ENCODE measurements around the gene CDH4.
A peak's percentile ranks its signal among the peaks of the same experiment; 100 is the strongest.

CDH4 gene

DNA sequence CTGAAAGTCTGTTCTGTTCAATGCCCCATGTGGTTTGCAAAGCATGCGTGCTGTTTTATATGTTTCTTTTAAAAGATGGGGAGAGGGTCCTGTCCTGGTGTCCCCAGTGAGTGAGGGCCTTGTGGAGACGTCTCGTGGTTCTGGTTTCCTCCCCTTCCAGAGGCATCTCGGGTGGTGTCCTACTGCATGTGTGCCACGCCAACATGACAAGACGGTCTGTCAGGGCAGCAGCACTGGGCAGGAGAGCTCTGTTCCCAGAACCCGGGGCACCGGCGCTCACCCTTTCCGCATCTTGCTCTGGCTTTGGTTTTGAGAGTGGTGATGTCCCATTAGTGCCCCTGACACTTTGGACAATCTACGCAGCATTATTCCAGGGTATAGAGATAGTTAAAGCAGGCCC lies 275.6 kb downstream of the CDH4 start:
- no peak for TF ChIP-seq TAF1 (IDR thresholded peaks at IDR 0.05; ENCODE audit: borderline replicate concordance, insufficient read depth, low read length)
- TF ChIP-seq POLR2AphosphoS5 (IDR thresholded peaks at IDR 0.05; ENCODE audit: low read depth, low read length) = no peak
- TF ChIP-seq, protein P1, sequence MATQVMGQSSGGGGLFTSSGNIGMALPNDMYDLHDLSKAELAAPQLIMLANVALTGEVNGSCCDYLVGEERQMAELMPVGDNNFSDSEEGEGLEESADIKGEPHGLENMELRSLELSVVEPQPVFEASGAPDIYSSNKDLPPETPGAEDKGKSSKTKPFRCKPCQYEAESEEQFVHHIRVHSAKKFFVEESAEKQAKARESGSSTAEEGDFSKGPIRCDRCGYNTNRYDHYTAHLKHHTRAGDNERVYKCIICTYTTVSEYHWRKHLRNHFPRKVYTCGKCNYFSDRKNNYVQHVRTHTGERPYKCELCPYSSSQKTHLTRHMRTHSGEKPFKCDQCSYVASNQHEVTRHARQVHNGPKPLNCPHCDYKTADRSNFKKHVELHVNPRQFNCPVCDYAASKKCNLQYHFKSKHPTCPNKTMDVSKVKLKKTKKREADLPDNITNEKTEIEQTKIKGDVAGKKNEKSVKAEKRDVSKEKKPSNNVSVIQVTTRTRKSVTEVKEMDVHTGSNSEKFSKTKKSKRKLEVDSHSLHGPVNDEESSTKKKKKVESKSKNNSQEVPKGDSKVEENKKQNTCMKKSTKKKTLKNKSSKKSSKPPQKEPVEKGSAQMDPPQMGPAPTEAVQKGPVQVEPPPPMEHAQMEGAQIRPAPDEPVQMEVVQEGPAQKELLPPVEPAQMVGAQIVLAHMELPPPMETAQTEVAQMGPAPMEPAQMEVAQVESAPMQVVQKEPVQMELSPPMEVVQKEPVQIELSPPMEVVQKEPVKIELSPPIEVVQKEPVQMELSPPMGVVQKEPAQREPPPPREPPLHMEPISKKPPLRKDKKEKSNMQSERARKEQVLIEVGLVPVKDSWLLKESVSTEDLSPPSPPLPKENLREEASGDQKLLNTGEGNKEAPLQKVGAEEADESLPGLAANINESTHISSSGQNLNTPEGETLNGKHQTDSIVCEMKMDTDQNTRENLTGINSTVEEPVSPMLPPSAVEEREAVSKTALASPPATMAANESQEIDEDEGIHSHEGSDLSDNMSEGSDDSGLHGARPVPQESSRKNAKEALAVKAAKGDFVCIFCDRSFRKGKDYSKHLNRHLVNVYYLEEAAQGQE (IDR thresholded peaks at IDR 0.05; ENCODE audit: insufficient read depth in 1 of 2, low read depth in 2 of 2, low read length in 2 of 2) = no peak
- no peak for TF ChIP-seq SIN3A (IDR thresholded peaks at IDR 0.05; ENCODE audit: borderline replicate concordance, insufficient read depth, low read length)
- no peak for TF ChIP-seq FOXP2 (optimal IDR thresholded peaks at IDR 0.05; ENCODE audit: borderline replicate concordance, extremely low read depth, extremely low read length, insufficient read depth)

DNA sequence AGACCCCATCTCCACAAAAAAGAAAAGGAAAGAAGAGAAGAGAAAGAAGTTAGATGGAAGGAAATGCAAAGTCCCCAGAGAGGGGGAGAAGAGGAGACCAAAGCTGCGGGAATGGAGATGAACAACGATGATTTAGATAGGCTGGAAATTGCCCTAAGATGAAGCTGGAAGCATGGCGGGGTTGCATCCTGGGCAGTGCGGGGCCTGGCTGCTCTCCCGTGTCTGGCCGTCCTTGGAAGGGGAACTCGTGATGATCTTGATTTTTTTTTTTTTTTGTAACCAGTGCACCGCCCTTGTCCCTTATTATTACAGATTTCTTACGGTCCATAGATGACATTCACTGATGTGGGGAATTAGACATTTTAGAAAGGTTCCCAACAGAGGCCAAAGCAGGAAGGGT lies 276.5 kb downstream of the CDH4 start:
- TF ChIP-seq TAF1 (IDR thresholded peaks at IDR 0.05; ENCODE audit: borderline replicate concordance, insufficient read depth, low read length) = no peak
- no peak for TF ChIP-seq POLR2AphosphoS5 (IDR thresholded peaks at IDR 0.05; ENCODE audit: low read depth, low read length)
- TF ChIP-seq, protein P1 (IDR thresholded peaks at IDR 0.05; ENCODE audit: insufficient read depth in 1 of 2, low read depth in 2 of 2, low read length in 2 of 2) = no peak
- no peak for TF ChIP-seq SIN3A (IDR thresholded peaks at IDR 0.05; ENCODE audit: borderline replicate concordance, insufficient read depth, low read length)
- TF ChIP-seq FOXP2 (optimal IDR thresholded peaks at IDR 0.05; ENCODE audit: borderline replicate concordance, extremely low read depth, extremely low read length, insufficient read depth) = no peak

DNA sequence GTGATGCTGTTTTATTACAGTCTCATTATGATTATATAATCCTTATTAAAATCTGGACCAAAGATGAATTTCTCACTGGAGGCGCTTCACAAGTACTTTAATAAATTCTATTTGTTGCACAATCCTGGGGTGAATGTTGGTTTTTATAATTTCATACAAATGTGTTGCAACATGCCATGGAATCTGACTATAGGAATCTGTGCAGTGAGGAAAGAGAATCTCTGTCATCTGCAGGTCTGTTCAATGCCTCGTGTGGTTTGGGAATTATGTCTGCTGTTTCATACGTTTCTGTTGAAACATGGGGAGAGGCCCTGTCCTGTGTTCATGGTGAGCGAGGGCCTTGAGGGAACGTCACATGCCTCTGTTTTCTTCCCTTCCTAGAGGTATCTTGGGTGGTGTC lies 277.3 kb downstream of the CDH4 start:
- TF ChIP-seq POLR2AphosphoS5 (IDR thresholded peaks at IDR 0.05; ENCODE audit: low read depth, low read length) = no peak
- TF ChIP-seq SIN3A (IDR thresholded peaks at IDR 0.05; ENCODE audit: borderline replicate concordance, insufficient read depth, low read length) = no peak
- TF ChIP-seq, protein P1 (IDR thresholded peaks at IDR 0.05; ENCODE audit: insufficient read depth in 1 of 2, low read depth in 2 of 2, low read length in 2 of 2) = no peak
- TF ChIP-seq FOXP2 (optimal IDR thresholded peaks at IDR 0.05; ENCODE audit: borderline replicate concordance, extremely low read depth, extremely low read length, insufficient read depth) = no peak
- TF ChIP-seq TAF1 (IDR thresholded peaks at IDR 0.05; ENCODE audit: borderline replicate concordance, insufficient read depth, low read length) = no peak

DNA sequence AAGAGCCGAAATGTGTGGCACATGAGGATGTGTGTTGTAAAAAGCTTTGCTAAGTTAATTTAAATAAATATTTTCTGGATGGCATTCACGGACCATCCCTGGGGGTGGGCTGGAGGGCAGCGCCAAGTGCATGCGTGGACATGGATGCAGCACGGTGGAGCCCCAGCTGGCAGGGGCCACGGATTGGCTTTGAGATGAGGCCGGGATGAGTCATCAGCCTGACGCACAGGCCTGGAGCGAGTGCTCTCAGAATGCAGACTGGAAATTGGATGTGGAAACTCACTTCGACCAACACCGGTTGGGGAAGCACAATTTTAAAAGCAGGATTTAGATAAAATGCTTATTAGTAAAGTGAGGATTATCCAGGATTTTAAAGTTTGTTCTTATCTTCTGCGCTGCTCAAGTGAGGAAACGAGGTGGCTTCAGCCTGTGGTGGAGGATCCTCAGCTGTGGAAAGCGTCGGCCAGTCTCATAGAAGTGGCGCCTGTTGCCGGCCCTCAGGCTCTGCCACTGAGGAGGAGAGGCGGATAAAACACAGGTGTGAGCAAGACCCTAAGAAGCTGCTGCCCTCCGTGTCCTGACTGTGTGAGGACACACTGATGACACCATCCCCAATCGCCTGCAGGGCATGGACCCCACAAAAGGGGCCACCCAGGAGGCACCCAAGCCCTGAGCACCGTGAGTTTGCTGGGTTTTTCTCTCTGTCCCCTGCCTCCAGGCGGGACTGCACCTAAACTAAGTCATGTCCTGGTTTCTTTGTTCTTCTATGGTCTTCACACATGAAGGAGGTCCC lies 279.7 kb downstream of the CDH4 start:
- TF ChIP-seq SIN3A (IDR thresholded peaks at IDR 0.05; ENCODE audit: borderline replicate concordance, insufficient read depth, low read length) = no peak
- TF ChIP-seq TAF1 (IDR thresholded peaks at IDR 0.05; ENCODE audit: borderline replicate concordance, insufficient read depth, low read length) = no peak
- TF ChIP-seq FOXP2 (optimal IDR thresholded peaks at IDR 0.05; ENCODE audit: borderline replicate concordance, extremely low read depth, extremely low read length, insufficient read depth) = no peak
- TF ChIP-seq POLR2AphosphoS5 (IDR thresholded peaks at IDR 0.05; ENCODE audit: low read depth, low read length) = no peak
- TF ChIP-seq, protein P1 (IDR thresholded peaks at IDR 0.05; ENCODE audit: insufficient read depth in 1 of 2, low read depth in 2 of 2, low read length in 2 of 2) = peak in 1 of 2 experiments; percentile 67; a peak in 2 of 4 replicates

All from PFSK-1 (cell line).